ENCODE results near the gene CD1E. TPM values are rescaled to one million over a fixed set of nuclear protein-coding genes. Genes with fewer than 3 reads are reported as not detected.
"Not testable (repeated sequence)": the region's sequence is repeated elsewhere in the genome, so short reads cannot be mapped to it uniquely, and the experiment has no call there.

The CD1E gene
- total RNA-seq, 2 experiments from 2014 or later = not detected

DNA sequence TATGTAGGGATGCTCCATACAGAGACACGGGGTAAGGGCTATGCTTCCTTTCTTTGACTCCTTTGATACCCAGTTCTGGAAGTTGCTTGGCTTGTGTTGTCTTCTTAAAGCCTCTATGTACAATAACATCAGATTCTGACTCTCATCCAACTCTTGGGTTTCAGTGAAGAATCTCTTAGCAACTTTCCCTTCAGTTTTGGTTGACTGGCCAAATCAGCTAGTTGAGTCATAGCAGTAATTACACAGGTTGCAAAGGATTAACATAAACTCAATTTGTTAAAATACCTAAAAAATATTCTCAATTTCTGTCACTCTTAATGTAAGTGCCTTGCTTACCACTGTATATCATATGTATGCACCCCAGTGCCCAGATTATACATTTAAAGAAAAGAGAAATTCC lies 9.2 kb downstream of the CD1E start:
- H3K4me3 Mint-ChIP-seq = no peak overlapping the region
- CTCF ChIA-PET = no interaction called here
- intact Hi-C loops (cut with DNase I, micrococcal nuclease) = no loop called here
- no peaks in the 10 kb centered on the region for H3K9me3 Mint-ChIP-seq (ENCODE audit: low read depth)
- ATAC-seq = no peak
- POLR2A ChIA-PET = no interaction called here
- DNase-seq = no peak
- peaks cover 12% of the 10 kb centered on the region for H3K27me3 Mint-ChIP-seq
- H3K36me3 Mint-ChIP-seq (ENCODE audit: low read depth) = no peaks in the 10 kb centered on the region
- no peaks in the 10 kb centered on the region for H3K4me1 Mint-ChIP-seq
- no peak overlapping the region for H3K27ac Mint-ChIP-seq

DNA sequence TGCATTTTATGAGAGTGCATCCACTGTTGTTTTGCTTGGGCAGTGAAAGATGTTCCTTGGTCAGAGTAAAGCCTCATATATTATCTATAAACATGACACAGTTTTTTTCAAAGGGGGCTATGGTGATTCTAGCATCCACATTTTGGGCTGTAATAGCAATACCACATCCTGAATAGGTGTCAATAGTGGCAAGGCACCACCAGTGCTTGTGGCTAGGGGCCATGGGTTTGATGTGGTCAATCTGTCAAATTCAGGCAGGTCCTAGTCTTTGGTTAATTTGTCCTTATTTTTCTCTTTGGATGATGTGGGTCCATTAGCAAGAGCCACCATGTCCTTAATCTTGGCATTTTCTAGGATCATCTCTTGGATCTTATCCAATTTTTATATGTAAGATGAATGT lies 13.1 kb downstream of the CD1E start:
- Mint-ChIP-seq H3K27ac (no peak overlapping the region), H3K4me1 (peaks cover 10% of the 10 kb centered on the region), H3K36me3 (ENCODE audit: low read depth) (no peaks in the 10 kb centered on the region), H3K27me3 (peaks cover 7% of the 10 kb centered on the region), H3K4me3 (no peak overlapping the region), H3K9me3 (ENCODE audit: low read depth) (peaks cover 2% of the 10 kb centered on the region)
- ChIA-PET POLR2A (no interaction called here), CTCF (interaction anchor here (0.6 to 1.0 kb wide), 2 partner anchors 13 kb away, joined by 3 to 5 read pairs; partner anchors contain the start of gene CD1E)
- no peak for DNase-seq
- no peak for ATAC-seq
- intact Hi-C loops (cut with DNase I, micrococcal nuclease) = no loop called here

DNA sequence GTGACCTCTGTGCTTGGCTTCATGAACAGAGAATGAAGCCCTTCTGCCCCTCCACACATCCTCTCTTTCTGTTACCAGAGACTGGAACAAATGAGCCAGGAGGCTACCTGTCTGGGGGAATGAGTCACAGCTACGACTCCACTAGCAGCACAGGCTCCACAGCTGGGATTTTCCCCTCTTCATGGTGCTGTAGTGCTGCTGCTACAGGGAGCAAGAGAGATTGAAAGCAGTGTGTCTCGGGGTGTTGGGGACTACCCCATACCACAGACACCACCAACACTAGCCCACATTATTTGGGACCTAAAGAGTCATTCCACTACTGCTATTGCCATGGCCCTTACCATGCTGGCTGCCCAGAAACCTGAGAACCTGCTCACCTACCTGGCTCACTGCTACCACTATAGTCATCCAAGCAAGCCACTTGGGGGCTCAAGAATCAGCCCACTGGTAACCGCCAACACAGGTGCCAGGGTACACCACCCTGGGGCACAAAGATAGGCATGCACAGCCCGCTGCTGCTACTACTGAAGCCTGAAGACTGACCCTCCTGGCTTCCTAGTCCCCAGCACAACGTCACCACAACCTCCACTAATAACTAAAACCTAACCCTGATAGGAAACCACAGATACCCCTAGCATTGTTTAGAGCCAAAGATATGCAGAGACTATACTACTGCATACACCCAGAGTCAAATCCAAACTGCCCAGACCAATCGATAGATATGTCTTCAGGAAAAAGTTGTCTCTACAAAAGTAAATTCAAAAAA lies 17.7 kb downstream of the CD1E start:
- Mint-ChIP-seq H3K36me3 (ENCODE audit: low read depth) (no peaks in the 10 kb centered on the region), H3K9me3 (ENCODE audit: low read depth) (peaks cover 10% of the 10 kb centered on the region), H3K4me3 (no peak overlapping the region), H3K27me3 (peaks cover 24% of the 10 kb centered on the region), H3K27ac (no peak overlapping the region), H3K4me1 (peaks cover 10% of the 10 kb centered on the region)
- intact Hi-C loops (cut with DNase I, micrococcal nuclease) = loop anchor here in 1 of 2 experiments (5.0 kb wide), 1 partner anchor 706 kb away; the partner anchor contains the start of gene AIM2
- DNase-seq (peak; percentile 75), ATAC-seq (peak; percentile 100)
- ChIA-PET POLR2A (no interaction called here), CTCF (no interaction called here)

DNA sequence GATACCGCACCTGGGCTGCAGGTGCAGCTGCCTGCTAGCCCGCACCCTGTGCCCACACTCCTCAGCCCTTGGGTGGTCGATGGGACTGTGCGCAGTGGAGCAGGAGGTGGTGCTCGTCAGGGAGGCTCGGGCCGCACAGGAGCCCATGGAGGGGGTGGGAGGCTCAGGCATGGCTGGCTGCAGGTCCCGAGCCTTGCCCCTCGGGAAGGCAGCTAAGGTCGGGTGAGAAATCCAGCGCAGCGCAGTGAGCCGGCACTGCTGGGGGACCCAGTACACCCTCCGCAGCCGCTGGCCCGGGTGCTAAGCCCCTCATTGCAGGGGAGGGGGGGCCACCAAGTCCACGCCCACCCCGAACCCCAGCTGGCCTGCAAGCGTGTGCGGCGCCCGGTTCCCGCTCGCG lies 20.4 kb downstream of the CD1E start:
- POLR2A ChIA-PET; ATAC-seq; DNase-seq; H3K36me3 Mint-ChIP-seq (ENCODE audit: low read depth); H3K4me3 Mint-ChIP-seq; H3K27ac Mint-ChIP-seq; H3K9me3 Mint-ChIP-seq (ENCODE audit: low read depth); CTCF ChIA-PET: not testable (repeated sequence)
- intact Hi-C loops (cut with DNase I, micrococcal nuclease) = loop anchor here in 1 of 2 experiments (5.0 kb wide), 1 partner anchor 703 kb away; the partner anchor contains the start of gene AIM2
- H3K27me3 Mint-ChIP-seq = peaks cover 23% of the 10 kb centered on the region
- peaks cover 10% of the 10 kb centered on the region for H3K4me1 Mint-ChIP-seq

DNA sequence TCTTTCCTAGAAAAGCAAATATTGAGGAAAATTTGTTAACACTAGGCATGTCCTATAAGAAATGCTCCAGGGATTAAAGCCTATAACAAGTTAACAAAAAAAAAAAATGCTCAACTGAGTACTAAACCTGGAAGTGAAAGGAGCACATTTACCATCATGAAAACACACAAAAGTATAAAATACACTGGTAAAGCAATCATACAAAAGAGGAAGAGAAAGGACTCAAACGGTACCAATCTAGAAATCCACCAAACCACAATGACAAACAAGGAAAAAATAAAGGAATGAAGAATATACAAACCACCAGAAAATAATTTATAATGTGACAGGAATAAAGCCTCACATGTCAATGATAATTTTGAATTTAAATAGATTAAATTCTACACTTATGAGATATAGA lies 21.2 kb downstream of the CD1E start:
- no peak overlapping the region for H3K4me3 Mint-ChIP-seq
- no peak overlapping the region for H3K27ac Mint-ChIP-seq
- intact Hi-C loops (cut with DNase I, micrococcal nuclease) = loop anchor here in 1 of 2 experiments (5.0 kb wide), 1 partner anchor 702 kb away; the partner anchor contains the start of gene AIM2
- H3K27me3 Mint-ChIP-seq = peaks cover 23% of the 10 kb centered on the region
- ChIA-PET CTCF (no interaction called here), POLR2A (no interaction called here)
- no peak for ATAC-seq
- no peaks in the 10 kb centered on the region for H3K36me3 Mint-ChIP-seq (ENCODE audit: low read depth)
- H3K9me3 Mint-ChIP-seq (ENCODE audit: low read depth) = peaks cover 10% of the 10 kb centered on the region
- no peak for DNase-seq
- peaks cover 10% of the 10 kb centered on the region for H3K4me1 Mint-ChIP-seq

DNA sequence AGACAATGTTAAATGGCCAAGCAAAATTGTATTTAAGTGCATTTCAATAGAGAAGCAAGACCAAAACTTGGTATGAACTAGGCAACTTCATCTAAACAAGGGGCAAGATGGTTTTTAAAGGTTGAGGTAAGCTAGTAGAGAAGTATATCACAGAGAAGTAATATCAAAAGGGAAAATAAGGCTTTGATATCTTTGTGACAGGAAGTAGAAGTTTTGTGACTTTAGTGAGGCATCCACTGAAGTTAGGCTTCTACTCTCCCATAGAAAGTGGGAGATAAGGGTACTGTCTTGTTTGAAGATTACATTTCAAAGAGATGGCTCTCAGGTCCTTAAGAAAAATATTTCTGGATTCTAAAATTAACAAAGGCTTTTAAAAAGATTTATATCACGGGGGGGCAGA lies 36.6 kb downstream of the CD1E start:
- Mint-ChIP-seq H3K27ac (no peak overlapping the region), H3K4me3 (no peak overlapping the region), H3K36me3 (ENCODE audit: low read depth) (no peaks in the 10 kb centered on the region), H3K9me3 (ENCODE audit: low read depth) (no peaks in the 10 kb centered on the region), H3K4me1 (no peaks in the 10 kb centered on the region), H3K27me3 (peaks cover under 1% of the 10 kb centered on the region)
- no peak for DNase-seq
- POLR2A ChIA-PET = no interaction called here
- intact Hi-C loops (cut with DNase I, micrococcal nuclease) = no loop called here
- ATAC-seq = no peak
- CTCF ChIA-PET = interaction anchor here (0.7 kb wide), 1 partner anchor 110 kb away, joined by 3 read pairs; no protein-coding TSS in a partner anchor

DNA sequence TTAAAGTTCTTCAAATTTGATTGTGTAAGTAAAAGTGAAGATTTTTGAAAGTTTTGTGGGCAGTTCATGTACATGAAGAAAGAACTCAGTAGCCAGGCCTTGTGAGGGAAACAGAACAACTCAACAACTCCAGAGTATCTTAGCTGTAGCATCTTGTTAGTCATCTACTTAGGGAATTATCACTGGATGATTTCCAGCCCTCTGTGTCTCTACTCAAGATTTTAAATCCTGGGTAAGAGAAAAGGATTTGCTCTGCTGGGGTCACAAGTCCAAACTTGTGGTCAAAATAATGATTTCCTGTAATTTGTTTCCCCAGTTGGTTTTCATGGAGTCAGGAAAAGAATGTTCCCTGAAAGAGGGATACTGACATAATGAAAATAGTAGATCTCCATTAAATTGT lies 37.4 kb downstream of the CD1E start:
- ChIA-PET POLR2A (no interaction called here), CTCF (interaction anchor here (0.7 kb wide), 1 partner anchor 111 kb away, joined by 3 read pairs; no protein-coding TSS in a partner anchor)
- H3K27ac Mint-ChIP-seq = no peak overlapping the region
- H3K9me3 Mint-ChIP-seq (ENCODE audit: low read depth) = no peaks in the 10 kb centered on the region
- intact Hi-C loops (cut with DNase I, micrococcal nuclease) = no loop called here
- no peaks in the 10 kb centered on the region for H3K36me3 Mint-ChIP-seq (ENCODE audit: low read depth)
- H3K4me1 Mint-ChIP-seq = no peaks in the 10 kb centered on the region
- peaks cover 3% of the 10 kb centered on the region for H3K27me3 Mint-ChIP-seq
- no peak overlapping the region for H3K4me3 Mint-ChIP-seq
- ATAC-seq (no peak), DNase-seq (no peak)

DNA sequence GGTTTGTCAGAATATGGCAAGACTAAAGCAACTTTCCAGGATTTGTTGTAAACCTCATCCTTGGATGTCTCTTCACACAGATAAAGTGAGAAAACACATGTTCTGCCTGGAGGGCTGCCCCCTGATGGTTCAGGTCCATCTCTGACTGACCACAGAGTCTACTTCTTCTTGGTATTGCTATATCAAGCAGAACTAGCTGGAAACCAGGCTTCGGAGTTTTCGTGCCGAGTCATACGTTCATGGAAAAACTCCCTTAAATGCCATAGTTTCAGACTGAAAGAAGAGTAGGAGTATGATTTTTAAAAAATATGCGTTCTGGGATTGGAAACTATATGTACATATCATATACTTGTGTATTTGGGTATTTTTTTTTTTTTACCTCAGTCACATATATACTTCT lies 39.8 kb downstream of the CD1E start:
- Mint-ChIP-seq H3K9me3 (ENCODE audit: low read depth) (no peaks in the 10 kb centered on the region), H3K27ac (no peak overlapping the region), H3K4me1 (no peaks in the 10 kb centered on the region), H3K27me3 (peaks cover 4% of the 10 kb centered on the region), H3K4me3 (no peak overlapping the region), H3K36me3 (ENCODE audit: low read depth) (no peaks in the 10 kb centered on the region)
- ATAC-seq (no peak), DNase-seq (no peak)
- CTCF ChIA-PET = interaction anchor here (0.5 kb wide), 1 partner anchor 946 kb away, joined by 5 read pairs; no protein-coding TSS in a partner anchor
- POLR2A ChIA-PET = no interaction called here
- intact Hi-C loops (cut with DNase I, micrococcal nuclease) = no loop called here

DNA sequence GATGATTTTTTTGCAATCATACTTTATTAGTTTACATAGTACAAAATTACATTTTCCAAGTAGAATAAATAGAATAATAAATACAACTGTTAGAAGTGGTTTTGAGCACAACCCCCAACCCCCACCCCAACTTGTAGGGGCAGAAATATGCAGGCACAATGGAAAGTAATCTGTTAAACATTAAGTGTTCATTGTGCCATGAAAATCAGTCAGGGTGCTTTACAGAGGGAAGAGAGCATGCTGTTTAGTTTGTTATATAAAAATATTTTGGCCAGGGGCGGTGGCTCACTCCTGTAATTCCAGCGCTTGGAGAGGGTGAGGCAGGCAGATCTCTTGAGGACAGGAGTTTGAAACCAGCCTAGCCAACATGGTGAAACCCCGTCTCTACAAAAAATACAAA lies 43.0 kb downstream of the CD1E start:
- no peaks in the 10 kb centered on the region for H3K36me3 Mint-ChIP-seq (ENCODE audit: low read depth)
- H3K9me3 Mint-ChIP-seq (ENCODE audit: low read depth) = no peaks in the 10 kb centered on the region
- H3K27ac Mint-ChIP-seq = no peak overlapping the region
- H3K4me1 Mint-ChIP-seq = peaks cover 7% of the 10 kb centered on the region
- peaks cover 12% of the 10 kb centered on the region for H3K27me3 Mint-ChIP-seq
- intact Hi-C loops (cut with DNase I, micrococcal nuclease) = no loop called here
- no peak overlapping the region for H3K4me3 Mint-ChIP-seq
- DNase-seq (no peak), ATAC-seq (no peak)
- CTCF ChIA-PET = no interaction called here
- POLR2A ChIA-PET = no interaction called here

DNA sequence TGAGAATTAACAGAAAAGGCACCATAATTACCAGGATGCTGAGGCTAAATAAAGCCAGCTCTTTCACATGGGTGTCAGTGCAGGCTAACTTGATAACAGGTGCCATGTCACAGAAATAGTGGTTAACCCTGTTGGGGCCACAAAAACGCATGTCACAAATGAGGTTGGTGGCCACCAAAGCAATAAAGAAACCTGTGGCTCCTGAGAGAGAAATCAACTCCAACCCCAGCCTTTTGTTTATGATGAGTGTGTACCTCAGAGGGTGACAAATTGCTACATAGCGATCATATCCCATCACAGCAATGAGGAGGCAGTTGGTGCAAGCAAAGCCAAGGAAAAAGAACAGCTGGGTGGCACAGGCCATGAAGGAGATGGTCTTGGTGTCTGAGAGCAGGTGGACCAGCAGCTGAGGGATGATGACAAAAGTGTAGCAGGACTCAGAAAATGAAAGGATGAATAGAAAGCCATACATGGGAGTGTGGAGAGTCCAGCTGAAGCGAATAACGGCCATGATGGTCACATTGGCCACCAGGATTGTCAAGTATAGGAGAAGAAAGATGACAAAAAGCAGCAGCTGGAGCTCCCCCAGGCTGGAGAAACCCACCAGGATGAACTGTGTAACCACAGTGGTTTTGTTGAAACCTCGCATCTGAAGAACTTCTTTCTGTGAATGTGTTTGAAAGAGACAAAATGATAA lies 45.3 kb downstream of the CD1E start, which contains the start of gene OR10T2:
TSS of gene OR10T2 (minus strand) at position 649 of the 697 bp plus-strand sequence. CDS start at position 649, 0 bp downstream.
- DNase-seq = no peak
- Mint-ChIP-seq H3K27ac (no peak within 1 kb of the TSS), H3K4me3 (no peak within 1 kb of the TSS), H3K9me3 (ENCODE audit: low read depth) (no peaks in the 10 kb centered on the region), H3K36me3 (ENCODE audit: low read depth) (no peaks in the 10 kb centered on the region), H3K4me1 (peaks cover 7% of the 10 kb centered on the region), H3K27me3 (peaks cover 12% of the 10 kb centered on the region)
- ChIA-PET CTCF (no interaction called here), POLR2A (no interaction called here)
- ATAC-seq = no peak
- intact Hi-C loops (cut with DNase I, micrococcal nuclease) = no loop called here

DNA sequence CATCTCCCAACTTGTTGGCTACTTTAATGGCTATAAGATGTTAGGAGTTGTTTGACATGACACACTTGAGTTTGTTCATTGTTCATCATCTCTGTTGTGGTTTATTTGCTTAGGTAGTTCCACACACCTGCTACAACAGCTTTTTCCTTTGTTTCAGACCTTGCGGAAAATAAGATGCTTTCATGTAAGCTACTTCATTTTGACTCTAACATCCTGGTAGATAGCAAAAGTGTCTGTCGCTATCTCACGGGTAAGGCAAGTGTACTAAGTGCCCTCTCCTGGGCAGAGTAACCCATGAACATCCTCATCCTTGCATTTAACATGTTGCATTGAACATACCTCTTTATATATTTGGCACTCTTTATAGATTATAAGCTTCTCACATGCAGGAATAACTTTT lies 47.2 kb downstream of the CD1E start:
- Mint-ChIP-seq H3K9me3 (ENCODE audit: low read depth) (no peaks in the 10 kb centered on the region), H3K4me1 (peaks cover 7% of the 10 kb centered on the region), H3K27ac (no peak overlapping the region), H3K36me3 (ENCODE audit: low read depth) (no peaks in the 10 kb centered on the region), H3K4me3 (no peak overlapping the region), H3K27me3 (peaks cover 9% of the 10 kb centered on the region)
- intact Hi-C loops (cut with DNase I, micrococcal nuclease) = no loop called here
- CTCF ChIA-PET = no interaction called here
- POLR2A ChIA-PET = no interaction called here
- ATAC-seq = no peak
- DNase-seq = no peak

DNA sequence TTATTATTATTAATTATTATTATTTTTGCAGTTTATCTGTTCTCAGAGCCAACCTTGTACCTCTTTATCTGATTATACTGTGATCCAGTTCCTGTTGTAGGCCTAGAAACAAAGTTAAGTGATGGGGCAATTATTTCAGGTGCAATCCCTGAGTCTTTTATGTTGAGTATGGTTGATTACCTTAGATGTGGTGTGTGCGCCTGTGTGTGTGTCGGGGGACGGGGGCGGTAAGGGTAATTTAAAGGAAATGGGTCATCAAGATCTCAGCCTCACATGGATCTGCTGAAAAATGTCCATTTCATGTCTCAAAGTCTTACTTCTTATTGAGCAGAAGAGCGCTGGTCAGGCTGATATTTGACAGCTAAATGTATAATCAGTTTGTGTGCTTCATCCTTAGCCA lies 53.4 kb downstream of the CD1E start:
- Mint-ChIP-seq H3K27ac (no peak overlapping the region), H3K4me1 (peaks cover 2% of the 10 kb centered on the region), H3K9me3 (ENCODE audit: low read depth) (no peaks in the 10 kb centered on the region), H3K27me3 (peaks cover 2% of the 10 kb centered on the region), H3K4me3 (no peak overlapping the region), H3K36me3 (ENCODE audit: low read depth) (no peaks in the 10 kb centered on the region)
- POLR2A ChIA-PET = no interaction called here
- no peak for DNase-seq
- CTCF ChIA-PET = no interaction called here
- intact Hi-C loops (cut with DNase I, micrococcal nuclease) = no loop called here
- no peak for ATAC-seq
